Gastrocnemius medialis (tissue), 4 donors: Measurements from ENCODE around the gene CCNT1. TPM values are rescaled to one million over a fixed set of nuclear protein-coding genes. Genes with fewer than 3 reads are reported as not detected.
"Not testable (repeated sequence)": the region's sequence is repeated elsewhere in the genome, so short reads cannot be mapped to it uniquely, and the experiment has no call there.

ENCODE experiments used
- ATAC-seq, 2 donors: fragments of 150-250 bp; one replicate each; pipeline ENCODE4 v1.9.1; 2016
- DNase-seq, 2 donors: peaks; one replicate each; pipeline ENCODE4 v3.0.0-alpha.2; 2019
- H3K27ac ChIP-seq, 4 donors: fragments of 200-600 bp; sonication (generic); 1 replicate in 1 of 4; 2 replicates in 3 of 4; pipeline ENCODE4 v1.5.1; 2016 to 2018; ENCODE audit warnings: mild to moderate bottlenecking in 2 of 4, moderate library complexity in 1 of 4
- H3K27me3 ChIP-seq, 3 donors: fragments of 200-600 bp; sonication (generic) in 2 of 3; 1 replicate in 1 of 3; 2 replicates in 2 of 3; pipeline versions ENCODE4 v1.5.1 to v1.6.0; 2016 to 2019; ENCODE audit warnings: mild to moderate bottlenecking in 1 of 3, moderate library complexity in 1 of 3
- H3K36me3 ChIP-seq, 2 donors: fragments of 200-600 bp; sonication (generic) in 1 of 2; one replicate each; pipeline ENCODE4 v1.5.1; 2017 to 2018
- H3K4me1 ChIP-seq, 2 donors: fragments of 200-600 bp; sonication (generic) in 1 of 2; one replicate each; pipeline ENCODE4 v1.5.1; 2016 to 2017; ENCODE audit warnings: mild to moderate bottlenecking in 2 of 2
- H3K4me3 ChIP-seq, 4 donors: fragments of 200-600 bp; sonication (generic) in 3 of 4; 1 replicate in 1 of 4; 2 replicates in 3 of 4; pipeline ENCODE4 v1.5.1; 2016 to 2019; ENCODE audit warnings: mild to moderate bottlenecking in 2 of 4
- H3K9me3 ChIP-seq, 3 donors: fragments of 200-600 bp; sonication (generic) in 2 of 3; 1 replicate in 1 of 3; 2 replicates in 2 of 3; pipeline ENCODE4 v1.5.1; 2016 to 2019
- CTCF ChIP-seq, 5 experiments: fragments of 450-650 bp in 3 of 5; fragments of 200-600 bp in 2 of 5; sonication (generic) in 2 of 5; IDR thresholded peaks in 4 of 5; conservative IDR thresholded peaks in 1 of 5; 1 replicate in 4 of 5; 2 replicates in 1 of 5; pipeline ENCODE4 v1.5.1; 2016 to 2019; ENCODE audit warnings: antibody characterized with exemption in 5 of 5, mild to moderate bottlenecking in 3 of 5, moderate library complexity in 3 of 5
- POLR2A ChIP-seq, 2 donors: fragments of 450-650 bp; IDR thresholded peaks; one replicate each; pipeline ENCODE4 v1.6.1; 2017; ENCODE audit warnings: antibody characterized with exemption in 2 of 2, mild to moderate bottlenecking in 2 of 2, moderate library complexity in 2 of 2
- in situ Hi-C, 4 donors: fragments of 200-750 bp; cut with MboI; loops; one replicate each; pipeline versions ENCODE4 v1.15.0 to v1.8.0; 2017; ENCODE audit warnings: low sequenced_read_pairs in 4 of 4
- intact Hi-C: fragments of 100-400 bp; cut with DNase I; formaldehyde crosslinking; loops from one replicate; pipeline ENCODE4 v1.15.1; 2023; ENCODE audit warnings: low total_unique reads
- total RNA-seq, 4 donors: library from RNA; depleted of rRNA; stranded (reverse); fragments of >200 nt; gene quantifications; one replicate each; pipeline versions ENCODE4 v1.1.0 to v1.2.3, GENCODE V29; 2016

Gene CCNT1
- total RNA-seq, 4 donors from 2014 or later = 18.0 to 21.4 (median 19.6) TPM

DNA sequence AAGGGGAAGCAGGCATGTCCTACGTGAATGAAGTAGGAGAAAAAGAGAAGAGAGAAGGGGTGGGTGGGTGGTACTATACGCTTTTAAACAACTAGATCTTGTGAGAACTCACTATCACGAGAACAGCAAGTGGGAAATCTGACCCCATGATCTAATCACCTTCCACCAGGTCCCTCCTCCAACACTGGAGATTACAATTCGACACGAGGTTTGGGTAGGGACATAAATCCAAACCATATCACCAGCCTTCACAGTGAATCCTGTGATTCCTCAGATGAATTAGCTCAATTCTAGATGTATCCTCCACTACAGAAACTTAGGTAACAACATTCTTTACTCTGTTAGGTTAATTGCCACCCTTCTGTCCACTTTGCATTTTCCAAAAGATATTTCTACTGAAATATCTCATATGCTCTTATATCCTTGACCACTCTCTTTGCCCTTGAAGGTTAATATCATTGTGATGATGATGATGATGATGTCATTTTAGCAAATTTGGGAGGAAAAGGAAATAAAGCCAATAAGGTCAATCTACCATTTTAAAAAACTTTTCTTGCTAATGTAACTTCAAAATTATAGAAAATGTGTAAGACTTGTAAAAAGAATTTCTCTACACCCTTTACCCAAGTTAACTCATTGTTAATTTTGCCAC lies 23.2 kb upstream of the CCNT1 start:
- intact Hi-C loops = no loop called here
- H3K27me3 ChIP-seq = peaks cover 0 to 3% (median 0%) of the 10 kb centered on the region in 3 donors
- DNase-seq (no peak), ATAC-seq (no peak)
- H3K4me1 ChIP-seq = no peaks in the 10 kb centered on the region
- in situ Hi-C loops = no loop called here
- H3K27ac ChIP-seq = no peak overlapping the region
- no peaks in the 10 kb centered on the region for H3K9me3 ChIP-seq
- H3K4me3 ChIP-seq = no peak overlapping the region
- no peaks in the 10 kb centered on the region for H3K36me3 ChIP-seq
- TF ChIP-seq CTCF (IDR thresholded peaks at IDR 0.05 in 4 of 5, conservative IDR thresholded peaks at IDR 0.05 in 1 of 5) = no peak
- no peak for TF ChIP-seq POLR2A (IDR thresholded peaks at IDR 0.05)

DNA sequence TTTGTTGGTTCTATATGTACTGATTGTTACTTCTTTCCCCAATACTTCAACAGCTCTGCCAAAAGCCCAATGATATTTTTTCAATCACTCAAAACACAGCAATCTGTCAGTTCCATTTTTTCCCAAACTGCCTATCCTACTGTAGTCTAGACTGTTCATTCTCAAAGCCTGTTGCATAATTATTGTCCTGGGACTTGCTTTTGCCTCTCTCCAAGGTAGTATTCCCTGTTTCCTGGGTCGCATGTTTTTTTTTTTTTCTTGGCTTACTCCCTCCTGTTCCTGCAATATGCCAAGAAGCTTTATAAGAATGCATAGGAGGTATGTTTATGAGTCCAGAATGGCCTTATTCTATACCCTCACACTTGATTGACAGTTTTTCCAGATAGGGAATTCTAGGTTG lies 19.9 kb upstream of the CCNT1 start:
- H3K4me3 ChIP-seq = no peak overlapping the region
- ATAC-seq = no peak
- in situ Hi-C loops (no loop called here), intact Hi-C loops (no loop called here)
- no peak for DNase-seq
- H3K36me3 ChIP-seq = no peaks in the 10 kb centered on the region
- H3K27me3 ChIP-seq = peaks cover 0 to 3% (median 0%) of the 10 kb centered on the region in 3 donors
- no peak for TF ChIP-seq POLR2A (IDR thresholded peaks at IDR 0.05)
- TF ChIP-seq CTCF (IDR thresholded peaks at IDR 0.05 in 4 of 5, conservative IDR thresholded peaks at IDR 0.05 in 1 of 5) = no peak
- H3K9me3 ChIP-seq = no peaks in the 10 kb centered on the region
- no peak overlapping the region for H3K27ac ChIP-seq
- no peaks in the 10 kb centered on the region for H3K4me1 ChIP-seq

DNA sequence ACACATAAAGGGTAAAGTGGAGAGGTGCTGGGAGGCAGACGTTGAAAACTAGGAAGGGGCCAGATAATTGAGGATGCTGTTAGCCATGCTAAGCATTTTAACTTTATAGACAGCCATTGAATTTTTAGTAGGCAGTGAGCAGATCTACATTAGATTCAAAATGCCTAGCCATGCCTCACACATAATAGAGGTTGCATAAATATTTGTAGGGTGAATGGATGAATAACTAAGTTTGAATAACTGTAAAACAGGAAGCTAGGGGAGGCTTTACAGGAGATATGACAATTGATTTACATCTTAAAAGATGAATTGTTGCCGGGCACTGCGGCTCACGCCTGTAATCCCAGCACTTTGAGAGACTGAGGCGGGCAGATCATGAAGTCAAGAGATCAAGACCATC lies 12.3 kb upstream of the CCNT1 start:
- no peak for DNase-seq
- TF ChIP-seq POLR2A (IDR thresholded peaks at IDR 0.05) = no peak
- no peak for TF ChIP-seq CTCF (IDR thresholded peaks at IDR 0.05 in 4 of 5, conservative IDR thresholded peaks at IDR 0.05 in 1 of 5)
- intact Hi-C loops = no loop called here

DNA sequence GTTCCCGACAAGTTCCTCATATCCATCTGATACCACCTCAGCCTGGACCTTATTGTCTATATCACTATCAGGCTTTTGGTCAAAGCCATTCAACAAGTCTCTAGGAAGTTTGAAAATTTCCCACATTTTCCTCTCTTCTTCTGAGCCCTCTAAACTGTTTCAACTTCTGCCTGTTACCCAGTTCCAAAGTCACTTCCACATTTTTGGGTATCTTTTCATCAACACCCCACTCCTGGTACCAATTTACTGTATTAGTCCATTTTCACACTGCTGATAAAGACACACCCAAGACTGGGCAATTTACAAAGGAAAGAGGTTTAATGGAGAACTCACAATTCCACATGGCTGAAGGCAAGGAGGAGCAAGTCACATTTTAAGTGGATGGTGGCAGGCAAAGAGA lies 4.2 kb upstream of the CCNT1 start:
- ATAC-seq, H3K9me3 ChIP-seq, H3K4me3 ChIP-seq, H3K27me3 ChIP-seq, H3K4me1 ChIP-seq, H3K27ac ChIP-seq, DNase-seq, intact Hi-C loops, H3K36me3 ChIP-seq: not testable (repeated sequence)
- in situ Hi-C loops = loop anchor here in 1 of 4 donors (25.0 kb wide), 1 partner anchor 108 kb away; no protein-coding TSS in a partner anchor

More for the DNA sequence above, 12.3 kb upstream of the CCNT1 start:
- Histone ChIP-seq H3K4me3 (no peak overlapping the region), H3K4me1 (no peaks in the 10 kb centered on the region), H3K27ac (no peak overlapping the region), H3K9me3 (no peaks in the 10 kb centered on the region), H3K27me3 (no peaks in the 10 kb centered on the region), H3K36me3 (no peaks in the 10 kb centered on the region)
- in situ Hi-C loops = no loop called here
- no peak for ATAC-seq

DNA sequence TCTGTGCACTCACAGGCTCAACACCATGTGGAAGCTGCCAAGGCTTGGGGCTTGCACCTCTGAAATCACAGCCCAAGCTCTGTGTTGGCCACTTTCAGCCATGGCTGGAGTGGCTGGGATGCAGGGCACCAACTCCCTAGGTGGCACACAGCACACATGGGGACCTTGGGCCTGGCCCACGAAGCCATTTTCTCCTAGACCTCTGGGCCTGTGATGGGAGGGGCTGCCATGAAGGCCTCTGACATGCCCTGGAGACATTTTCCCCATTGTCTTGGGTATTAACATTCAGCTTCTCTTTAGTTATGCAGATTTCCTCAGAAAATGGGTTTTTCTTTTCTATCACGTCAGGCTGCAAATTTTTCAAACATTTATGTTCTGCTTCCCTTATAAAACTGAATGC lies 3.7 kb upstream of the CCNT1 start:
- intact Hi-C loops = not testable (repeated sequence)

GRCh38 chr12:48719002-48719401 lies 2.5 kb upstream of the CCNT1 start:
- H3K27ac ChIP-seq, ATAC-seq, H3K27me3 ChIP-seq, H3K4me3 ChIP-seq, H3K36me3 ChIP-seq, H3K9me3 ChIP-seq, DNase-seq: not testable (repeated sequence)
- intact Hi-C loops = loop anchor here (5.0 kb wide), 2 partner anchors 298 to 343 kb away; partner anchors contain the start of genes KMT2D and PRKAG1
- peaks cover 17 to 19% of the 10 kb centered on the region in 2 donors for H3K4me1 ChIP-seq
- in situ Hi-C loops = loop anchor here in 1 of 4 donors (25.0 kb wide), 1 partner anchor 107 kb away; no protein-coding TSS in a partner anchor

More for the DNA sequence above, 3.7 kb upstream of the CCNT1 start:
- not testable (repeated sequence) for H3K27me3 ChIP-seq, ATAC-seq, H3K27ac ChIP-seq, H3K4me3 ChIP-seq, DNase-seq, H3K9me3 ChIP-seq, H3K4me1 ChIP-seq, H3K36me3 ChIP-seq
- in situ Hi-C loops = loop anchor here in 1 of 4 donors (25.0 kb wide), 1 partner anchor 108 kb away; no protein-coding TSS in a partner anchor
